LNCAP (cell line): ENCODE measurements around the gene SNX15.

Experiments used
- CTCF ChIP-seq: fragments of 450-650 bp; IDR thresholded peaks from 2 replicates; pipeline ENCODE4 v1.5.1; 2017; ENCODE audit warnings: mild to moderate bottlenecking

Gene SNX15

GRCh38 chr11:65013130-65013887, 13.9 kb upstream of the SNX15 start:
- peak; percentile 58 for TF ChIP-seq CTCF

- TF ChIP-seq CTCF: peak; percentile 88
Observed at GRCh38 chr11:65013888-65014725, 13.1 kb upstream of the SNX15 start, which contains the start of gene ARL2. Gene ARL2 (plus strand): TSS chr11:65014160. CDS start chr11:65014208, 48 bp downstream.

GRCh38 chr11:65014726-65015227, 12.5 kb upstream of the SNX15 start:
- no peak for TF ChIP-seq CTCF

- no peak for TF ChIP-seq CTCF
Observed at GRCh38 chr11:65016705-65017104, 10.5 kb upstream of the SNX15 start.

GRCh38 chr11:65017937-65018336, 9.3 kb upstream of the SNX15 start:
- TF ChIP-seq CTCF: no peak

GRCh38 chr11:65019824-65020223, 7.4 kb upstream of the SNX15 start:
- no peak for TF ChIP-seq CTCF

GRCh38 chr11:65021003-65021402, 6.2 kb upstream of the SNX15 start:
- no peak for TF ChIP-seq CTCF
